Measurements from ENCODE around the gene NHSL2.
"Not testable (repeated sequence)": the region's sequence is repeated elsewhere in the genome, so short reads cannot be mapped to it uniquely, and the experiment has no call there.

The NHSL2 gene

DNA sequence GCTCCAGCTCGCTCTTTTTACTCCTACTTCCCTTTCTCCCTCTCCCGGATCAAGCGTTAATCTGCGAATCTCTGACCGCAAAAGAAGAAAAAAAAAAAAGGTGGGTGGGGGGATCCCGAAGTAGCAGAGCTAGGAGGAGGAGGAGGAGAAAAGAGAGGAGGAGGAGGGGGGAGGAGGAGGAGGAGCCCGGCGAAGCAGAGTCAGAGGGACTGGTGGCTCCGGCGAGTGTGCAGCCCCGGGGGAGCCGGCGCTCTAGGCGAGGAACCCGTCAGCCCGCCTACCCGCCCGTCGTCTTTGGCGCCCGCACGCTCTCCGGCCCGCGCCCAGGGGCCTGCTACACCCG, at the start of gene NHSL2:
Gene NHSL2 (plus strand): TSS at position 203 of the 343 bp plus-strand sequence.
- no peak for DNase-seq

DNA sequence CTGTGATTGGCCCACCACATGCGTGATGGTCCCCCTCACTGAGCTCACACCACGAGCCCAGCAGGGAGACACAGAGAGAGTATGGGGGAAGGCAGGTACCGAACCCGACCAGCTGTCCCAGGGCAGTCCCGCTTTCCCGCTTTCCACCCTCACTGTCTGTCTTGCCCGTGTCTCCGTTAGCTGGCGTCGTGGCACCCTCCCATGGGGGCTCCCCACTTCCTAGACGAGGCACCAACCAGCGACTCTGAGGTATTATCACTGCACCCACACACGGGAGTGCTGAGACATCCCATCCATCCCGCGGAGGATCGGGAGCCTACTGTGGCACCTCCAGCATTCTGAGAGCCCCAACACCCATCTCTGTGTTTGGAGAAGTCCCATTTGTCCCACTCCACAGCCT, 43.0 kb upstream of the NHSL2 start:
- DNase-seq: no peak

DNA sequence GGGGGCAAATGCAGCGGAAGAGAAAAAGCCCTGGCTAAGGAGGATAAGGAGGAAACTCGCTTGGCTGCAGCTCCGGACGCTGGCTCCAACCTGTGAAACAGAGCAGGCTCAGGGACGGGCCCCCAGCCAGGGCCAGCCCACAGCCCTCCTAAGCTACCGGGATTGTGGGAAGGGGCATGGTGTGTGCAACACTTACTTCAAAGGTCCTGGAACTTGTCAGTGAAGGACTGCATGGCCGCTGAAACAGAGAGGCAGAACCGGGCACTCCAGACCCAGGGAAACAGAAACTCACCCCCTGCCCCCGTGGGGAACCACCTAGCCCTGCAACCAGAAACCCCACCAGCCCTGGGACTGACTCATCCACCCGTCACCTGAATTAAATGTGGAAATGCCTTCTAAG, 41.1 kb upstream of the NHSL2 start:
- DNase-seq: not testable (repeated sequence)

DNA sequence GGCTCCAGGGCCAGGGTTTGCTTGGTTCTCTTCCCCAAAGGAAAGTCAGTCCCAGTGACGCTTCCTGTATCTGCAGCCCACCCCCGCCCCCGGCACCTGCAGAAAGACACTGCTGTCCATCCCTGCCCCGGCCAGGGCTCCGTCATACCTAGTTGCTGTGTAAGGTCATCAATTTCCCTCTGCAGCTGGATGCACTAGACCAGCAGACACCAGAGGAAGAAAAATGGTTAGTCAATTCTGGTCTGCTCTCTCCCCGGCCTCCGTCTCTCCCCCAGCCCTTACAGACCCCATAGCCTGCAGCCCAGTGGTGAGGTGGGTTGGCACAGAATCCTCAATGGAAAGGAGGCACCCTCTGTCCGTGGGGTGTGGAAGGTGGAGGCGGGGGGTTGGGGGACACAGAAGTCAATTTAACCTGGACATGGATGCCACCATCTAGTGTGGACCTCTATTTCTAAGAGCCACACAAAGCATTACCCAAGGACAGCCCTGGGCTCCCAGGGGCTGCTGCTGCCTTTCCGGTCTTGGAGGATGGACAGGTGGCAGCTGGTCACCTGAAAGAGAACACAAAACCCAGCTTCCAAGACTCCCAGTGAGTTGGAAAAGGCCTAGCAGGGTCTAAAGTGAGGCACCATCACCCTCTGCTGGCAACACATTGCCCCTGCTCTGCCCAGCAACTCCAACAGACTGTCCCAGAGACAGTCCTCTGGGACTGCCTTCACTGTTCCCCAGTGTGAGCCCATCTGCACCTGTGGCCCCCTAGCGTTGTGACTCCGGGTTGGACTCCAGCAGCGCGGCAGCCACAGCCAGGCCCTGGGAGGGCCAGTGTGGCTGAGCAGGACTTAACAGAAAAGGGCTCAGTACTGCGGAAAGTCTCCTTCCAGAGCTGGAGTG, 40.2 kb upstream of the NHSL2 start:
- no peak for DNase-seq

DNA sequence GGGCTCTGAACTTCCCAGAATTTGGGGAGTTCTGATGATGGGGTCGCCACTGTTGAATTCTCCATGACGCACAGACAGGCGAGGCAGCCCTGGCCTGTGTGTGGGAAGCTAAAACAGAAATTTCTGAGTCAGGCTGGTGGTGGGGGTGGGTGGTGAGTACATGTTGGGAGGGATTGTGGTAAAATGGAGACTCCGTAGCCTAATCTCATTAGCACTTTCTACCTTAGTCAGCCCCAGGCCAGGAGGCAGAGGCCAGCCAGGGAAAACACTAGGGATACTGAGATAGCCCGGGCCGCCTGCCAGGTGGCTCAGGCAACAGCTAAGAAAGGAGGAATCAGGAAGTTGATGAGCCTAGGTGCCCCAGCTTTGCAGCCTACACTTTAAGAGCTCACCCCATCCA, 39.3 kb upstream of the NHSL2 start:
- DNase-seq: no peak

DNA sequence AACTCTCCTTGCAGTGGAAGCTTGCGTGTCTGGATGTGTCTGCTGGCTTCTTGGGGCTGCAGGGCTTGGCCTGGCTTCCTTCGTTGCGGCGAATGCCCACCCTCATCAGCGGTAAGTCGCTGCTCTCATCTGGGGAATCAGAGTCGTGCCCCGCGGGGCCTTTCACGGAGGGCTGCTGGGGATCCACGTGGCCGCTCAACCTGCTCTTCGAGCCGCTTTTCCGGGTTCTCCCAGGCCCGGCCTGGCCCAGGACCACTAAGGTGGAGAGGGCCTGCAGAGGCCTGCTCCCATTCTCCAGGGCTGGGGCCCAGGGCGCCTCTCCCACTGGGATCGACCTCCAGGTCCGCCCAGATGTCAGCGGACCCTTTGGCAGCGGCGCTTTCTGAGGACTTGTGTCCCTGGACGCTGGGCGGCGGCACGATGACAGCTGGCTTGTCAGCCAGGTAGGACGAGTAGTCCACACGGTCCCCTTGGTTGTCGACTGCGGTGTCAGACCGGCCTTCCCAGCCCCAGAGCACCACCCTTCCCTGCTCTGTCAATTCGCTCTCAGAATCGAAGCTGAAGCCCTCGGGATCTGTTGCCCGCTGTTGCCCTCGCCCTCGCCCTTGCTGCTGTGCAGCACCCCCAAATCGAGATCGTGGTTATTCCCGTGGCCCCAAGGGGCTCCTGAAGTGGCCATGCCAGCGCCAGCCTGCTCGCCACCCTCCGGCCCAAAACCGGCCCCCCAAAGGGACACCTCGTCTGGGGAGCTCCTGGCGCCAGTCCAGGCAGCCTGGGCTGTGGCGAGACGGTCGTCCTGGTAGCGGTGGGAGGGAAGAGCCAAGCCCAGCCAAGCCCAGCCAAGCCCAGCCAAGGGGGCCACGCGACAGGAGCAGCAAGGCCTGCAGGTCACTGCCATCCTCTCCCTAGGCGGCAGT, 37.8 kb upstream of the NHSL2 start:
- no peak for DNase-seq

DNA sequence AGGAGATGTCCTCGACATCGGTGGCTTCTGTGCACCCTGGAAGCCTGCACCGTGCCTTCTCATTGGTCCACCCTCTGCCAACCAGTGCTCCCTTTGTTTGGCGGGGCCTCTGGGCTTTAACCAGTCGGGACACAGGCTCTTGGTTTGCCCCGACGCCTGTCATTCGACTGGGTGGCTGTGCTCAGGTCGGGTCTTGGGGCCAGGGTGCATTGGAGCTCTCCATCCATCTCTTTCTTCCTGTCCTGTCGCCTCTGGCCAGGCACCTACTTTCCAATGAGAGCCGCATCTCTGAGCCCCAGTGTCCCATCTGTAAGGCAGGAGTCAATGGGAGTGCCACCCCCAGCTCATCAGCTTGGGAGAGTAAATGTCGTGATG, 37.2 kb upstream of the NHSL2 start:
- DNase-seq: no peak

DNA sequence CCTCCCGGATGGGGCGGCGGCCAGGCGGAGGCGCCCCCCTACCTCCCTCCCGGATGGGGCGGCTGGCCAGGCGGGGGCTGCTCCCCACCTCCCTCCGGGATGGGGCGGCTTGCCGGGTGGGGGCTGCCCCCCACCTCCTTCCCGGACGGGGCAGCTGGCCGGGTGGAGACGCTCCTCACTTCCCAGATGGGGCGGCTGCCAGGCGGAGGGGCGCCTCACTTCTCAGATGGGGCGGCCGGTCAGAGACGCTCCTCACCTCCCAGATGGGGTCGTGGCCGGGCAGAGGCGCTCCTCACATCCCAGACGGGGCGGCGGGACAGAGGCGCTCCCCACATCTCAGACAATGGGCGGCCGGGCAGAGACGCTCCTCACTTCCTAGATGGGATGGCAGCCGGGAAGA, 33.8 kb upstream of the NHSL2 start:
- DNase-seq: not testable (repeated sequence)

DNA sequence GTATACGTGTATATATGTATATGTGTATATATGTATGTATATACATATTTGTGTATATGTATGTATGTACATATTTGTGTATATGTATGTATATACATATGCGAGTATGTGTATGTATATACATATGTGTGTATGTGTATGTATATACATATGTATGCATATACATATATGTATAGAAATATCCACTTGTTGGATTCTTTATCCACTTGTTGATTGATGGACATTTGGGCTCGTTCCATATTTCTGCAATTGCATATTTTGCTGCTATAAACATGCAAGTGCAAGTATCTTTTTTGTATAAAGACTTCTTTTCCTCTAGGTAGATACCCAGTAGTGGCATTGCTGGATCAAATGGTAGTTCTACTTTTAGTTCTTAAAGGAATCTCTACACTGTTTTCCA, 25.5 kb upstream of the NHSL2 start:
- DNase-seq: no peak

DNA sequence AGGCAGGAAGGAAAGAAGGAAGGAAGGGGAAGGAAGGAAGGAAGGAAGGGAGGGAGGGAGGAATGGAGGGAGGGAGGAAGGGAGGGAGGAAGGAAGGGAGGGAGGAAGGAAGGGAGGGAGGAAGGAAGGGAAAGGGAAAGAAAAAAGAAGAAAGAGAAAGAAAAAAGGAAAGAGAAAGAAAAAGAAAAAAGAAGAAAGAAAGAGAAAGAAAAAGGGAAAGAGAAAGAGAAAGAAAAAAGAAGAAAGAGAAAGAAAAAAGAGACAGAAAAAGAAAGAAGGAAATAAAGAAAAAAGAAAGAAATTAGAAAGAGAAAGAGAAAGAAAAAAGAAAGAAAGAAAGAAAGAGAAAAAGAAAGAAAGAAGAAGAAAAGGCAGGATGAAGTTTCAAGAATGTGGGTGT, 15.0 kb upstream of the NHSL2 start:
- DNase-seq: no peak

DNA sequence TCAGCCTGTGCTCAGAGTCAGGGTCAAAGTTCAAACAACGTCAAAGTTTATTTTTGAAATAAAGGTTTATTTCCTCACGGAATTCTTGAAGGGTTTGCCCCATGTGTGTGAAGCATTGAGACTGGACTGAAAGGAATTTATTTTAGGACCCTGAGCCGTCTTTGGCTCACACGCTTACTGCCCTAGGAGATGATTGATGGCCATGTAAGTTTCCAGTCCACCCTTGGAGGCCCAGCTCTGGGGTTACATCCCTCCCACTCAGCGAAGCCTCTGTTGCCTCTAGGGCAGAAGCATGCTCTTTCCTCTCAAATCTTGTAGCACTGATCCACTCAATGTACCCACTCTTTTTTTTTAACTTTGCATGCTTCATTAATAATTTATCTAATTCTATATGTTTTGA, 4.5 kb upstream of the NHSL2 start:
- no peak for DNase-seq

DNA sequence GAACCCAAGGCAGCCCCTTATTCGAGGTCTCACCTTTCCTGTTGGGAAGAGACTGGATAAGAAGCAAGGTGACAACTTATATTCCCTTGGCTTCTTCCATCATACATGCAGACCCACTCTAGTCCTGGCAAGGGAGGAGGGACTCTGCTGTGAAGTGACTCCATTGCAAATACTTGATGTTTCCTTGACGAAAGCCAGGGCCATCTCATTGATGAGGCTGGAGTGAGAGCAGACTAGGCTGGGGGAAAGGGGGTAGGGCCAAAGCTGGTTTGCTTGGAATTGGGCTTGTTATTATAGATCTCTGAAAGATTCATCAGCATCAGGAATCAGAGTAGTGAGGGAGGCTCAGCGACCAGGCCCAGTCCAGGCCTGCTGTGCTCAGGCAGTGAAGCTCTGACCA, 2.3 kb upstream of the NHSL2 start:
- DNase-seq: no peak

DNA sequence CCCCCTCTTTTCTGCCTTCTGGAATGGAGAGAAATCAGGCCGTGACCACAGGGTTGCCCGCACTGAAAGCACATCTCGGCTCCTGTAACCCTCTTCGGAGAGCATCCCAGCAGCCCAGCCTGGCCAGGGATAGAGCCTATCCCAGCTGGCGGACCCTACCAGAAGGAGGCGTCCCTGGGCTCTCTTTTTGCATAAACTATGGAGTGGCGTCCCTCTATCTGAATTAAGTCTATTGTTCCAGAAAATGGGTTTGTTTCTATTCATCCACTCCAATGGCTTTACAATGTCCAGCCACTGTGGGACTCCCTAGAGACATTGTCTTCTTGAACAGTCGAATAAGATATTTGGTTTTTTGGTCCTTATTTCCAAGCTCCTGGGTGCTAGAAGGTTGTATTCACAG, 689 bp upstream of the NHSL2 start:
- DNase-seq: no peak

DNA sequence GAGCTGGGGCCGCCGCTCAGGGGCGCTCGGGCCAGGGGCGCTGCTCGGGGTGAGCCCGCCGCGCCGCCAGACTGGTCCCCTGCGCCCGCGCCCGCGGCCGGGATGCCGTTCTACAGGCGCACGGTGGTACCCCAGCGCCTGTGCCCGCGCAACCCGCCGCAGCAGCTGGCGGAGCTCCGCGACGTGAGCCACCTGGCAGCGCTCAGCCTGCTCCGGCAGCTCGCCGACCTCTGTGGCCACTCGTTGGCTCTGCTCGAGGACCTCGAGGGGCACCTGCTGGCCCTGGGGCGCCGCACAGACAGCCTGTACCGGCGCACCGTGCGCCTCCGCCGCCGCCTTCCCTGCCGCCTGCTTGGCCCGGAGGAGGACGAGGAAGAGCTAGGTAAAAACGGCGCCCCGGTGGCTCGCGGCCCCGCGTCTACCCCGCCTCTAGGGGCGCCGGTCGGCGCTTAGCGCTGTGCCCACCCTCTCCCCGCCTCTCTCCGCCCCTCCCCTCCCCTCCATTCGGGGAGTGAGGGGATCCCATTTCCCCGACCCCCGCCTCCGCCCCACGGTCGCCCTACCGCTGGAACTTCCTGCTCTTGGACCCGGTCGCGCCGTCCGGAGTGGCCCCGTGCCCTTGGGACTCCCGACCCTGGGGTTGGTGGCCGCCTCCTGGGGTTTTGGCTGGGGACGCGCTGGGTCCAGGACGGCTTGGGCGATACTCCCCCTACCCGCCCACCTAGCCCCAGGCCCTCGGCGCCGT, 513 bp downstream of the NHSL2 start:
- DNase-seq: peak; percentile 24

DNA sequence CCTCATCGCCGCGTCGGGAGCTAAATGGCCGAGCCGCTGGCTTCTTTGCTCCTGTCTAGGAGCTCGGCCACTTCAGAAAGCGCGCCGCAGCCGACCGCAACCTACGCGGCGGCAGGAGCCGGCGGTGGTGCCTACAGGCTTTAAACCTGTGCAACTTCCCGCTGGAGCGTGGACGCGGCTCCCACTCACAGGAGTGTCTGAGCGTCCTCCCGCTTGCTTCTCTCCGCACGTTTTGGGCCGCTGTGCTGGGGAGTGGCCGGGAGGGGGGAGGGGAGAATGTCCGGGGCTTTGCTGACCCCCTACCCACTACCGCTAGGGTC, 1.0 kb downstream of the NHSL2 start:
- no peak for DNase-seq

DNA sequence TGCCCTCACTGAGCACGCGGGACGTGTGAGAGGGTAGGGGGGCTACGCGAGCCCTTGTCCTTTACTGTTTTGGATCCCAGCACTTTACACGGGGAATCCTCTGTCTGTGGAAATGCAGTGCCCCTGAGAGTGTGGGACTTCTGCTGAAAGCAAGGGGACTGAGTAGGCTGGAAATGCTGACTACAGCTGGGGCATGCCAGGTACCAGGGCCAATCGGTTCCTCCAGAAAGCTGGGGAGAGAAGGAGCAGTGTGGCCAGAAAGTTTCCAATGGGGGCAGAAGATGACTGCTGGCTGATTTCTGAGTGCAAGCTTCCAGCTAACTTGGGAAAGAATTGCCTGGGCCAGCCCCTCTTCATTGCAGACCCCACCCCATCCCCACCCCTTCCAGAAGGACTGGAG, 1.5 kb downstream of the NHSL2 start:
- no peak for DNase-seq

DNA sequence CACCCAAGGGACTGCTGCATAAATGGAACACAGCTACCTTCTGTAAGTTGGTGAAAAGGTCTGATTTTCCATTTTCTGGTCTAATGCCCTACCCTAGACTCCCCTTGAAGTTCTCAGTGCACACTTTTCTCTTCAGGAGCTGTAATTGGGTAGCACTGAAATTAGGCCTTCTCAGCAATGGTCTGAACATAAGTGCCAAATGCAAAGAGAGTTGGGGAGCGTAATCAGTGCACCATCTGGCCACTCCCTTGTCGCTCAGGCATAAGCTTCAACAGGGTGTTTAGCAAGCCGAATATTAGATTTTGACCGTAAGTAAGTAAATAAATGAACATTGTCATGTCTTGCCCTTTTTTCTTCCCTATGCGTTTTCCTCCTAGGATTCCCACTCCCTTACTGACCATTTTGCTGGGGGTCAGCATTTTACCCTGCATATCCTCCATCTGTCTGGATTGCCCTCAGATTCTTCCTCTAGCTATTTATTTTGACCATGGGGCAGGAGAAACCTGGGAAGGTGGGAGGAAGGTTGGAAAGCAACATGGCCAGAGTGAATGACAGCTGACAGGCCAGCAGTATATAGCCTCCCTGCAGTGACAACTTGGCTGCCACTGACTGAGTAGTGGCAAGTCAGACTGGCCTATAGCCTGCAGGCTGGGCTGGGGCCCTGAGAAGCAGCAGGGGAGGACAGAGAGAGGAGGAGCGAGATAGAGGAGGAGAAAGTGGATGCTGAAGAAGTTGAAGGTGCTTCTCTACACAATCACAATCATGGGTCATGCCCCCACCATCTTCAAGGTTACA, 2.7 kb downstream of the NHSL2 start:
- no peak for DNase-seq

DNA sequence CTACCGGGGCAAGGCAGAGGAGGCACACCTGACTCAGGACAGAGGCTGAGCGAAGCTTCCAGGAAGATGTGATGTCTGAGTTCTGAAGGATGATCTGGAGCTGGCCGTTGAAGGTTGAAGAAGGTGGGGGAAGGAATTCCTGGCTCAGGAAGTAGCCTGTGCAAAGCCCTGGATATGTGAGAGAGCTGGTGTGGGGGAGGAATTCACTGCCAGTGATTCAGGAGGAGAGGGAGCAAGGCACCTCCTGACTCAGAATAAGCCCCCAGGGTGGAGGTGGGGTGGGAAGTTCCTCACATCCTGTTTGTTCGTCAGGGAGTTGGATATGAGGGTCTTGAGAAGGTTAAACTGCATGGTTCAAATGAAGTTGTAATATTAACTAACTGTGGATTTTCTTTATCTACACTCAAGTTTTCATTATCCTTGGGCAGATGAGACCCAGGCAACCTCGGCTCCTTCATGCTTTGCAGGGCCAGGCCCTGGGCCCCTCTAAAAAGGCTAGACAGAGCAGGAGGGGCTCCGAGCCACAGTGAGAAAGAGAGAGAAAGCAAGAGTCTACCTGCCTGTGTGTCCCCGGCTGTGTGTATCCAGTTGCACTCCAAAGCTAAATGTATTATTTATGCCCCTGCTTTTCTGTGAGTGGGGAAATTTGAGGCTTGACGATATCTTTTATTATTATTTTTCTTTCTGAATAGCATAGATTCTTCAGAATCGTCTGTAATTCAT, 7.1 kb downstream of the NHSL2 start:
- no peak for DNase-seq

DNA sequence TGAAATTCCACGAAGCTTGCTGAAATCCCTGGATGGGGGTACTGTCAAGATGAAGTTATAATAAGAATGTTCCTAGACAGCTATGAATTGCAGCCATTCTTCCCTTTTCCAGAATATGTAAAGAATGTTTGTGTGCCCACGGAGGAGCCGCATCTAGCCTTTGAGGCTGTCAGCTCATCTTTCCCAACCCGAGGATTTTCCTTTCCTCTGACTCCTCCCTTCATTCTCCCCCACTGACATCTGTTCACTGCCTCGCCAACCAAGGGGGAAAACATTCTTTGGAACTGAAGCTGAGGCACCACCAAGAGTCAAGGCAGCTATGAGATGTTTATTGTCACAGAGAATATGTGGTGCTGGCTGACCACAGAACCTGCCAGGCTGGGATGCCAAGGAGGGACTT, 8.8 kb downstream of the NHSL2 start:
- no peak for DNase-seq

DNA sequence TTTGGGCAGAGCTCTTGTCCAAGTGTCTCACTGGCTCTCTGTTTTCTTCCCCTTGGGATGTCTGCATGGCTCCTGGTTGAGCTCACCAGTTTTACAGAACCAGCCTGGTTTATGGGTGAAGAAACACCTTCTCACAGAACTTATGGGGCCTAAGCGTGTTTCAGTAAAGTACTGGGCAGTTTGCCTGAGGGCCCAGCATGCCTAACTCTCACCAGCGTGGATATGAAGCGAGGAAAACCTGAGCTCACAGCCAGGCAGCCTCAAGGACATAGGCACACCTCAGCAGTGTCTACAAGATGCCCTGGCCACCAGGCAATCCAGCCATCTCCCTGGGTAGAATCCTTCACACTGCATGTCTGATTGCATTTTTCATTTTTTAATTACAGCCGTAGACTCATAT, 9.2 kb downstream of the NHSL2 start:
- no peak for DNase-seq

DNA sequence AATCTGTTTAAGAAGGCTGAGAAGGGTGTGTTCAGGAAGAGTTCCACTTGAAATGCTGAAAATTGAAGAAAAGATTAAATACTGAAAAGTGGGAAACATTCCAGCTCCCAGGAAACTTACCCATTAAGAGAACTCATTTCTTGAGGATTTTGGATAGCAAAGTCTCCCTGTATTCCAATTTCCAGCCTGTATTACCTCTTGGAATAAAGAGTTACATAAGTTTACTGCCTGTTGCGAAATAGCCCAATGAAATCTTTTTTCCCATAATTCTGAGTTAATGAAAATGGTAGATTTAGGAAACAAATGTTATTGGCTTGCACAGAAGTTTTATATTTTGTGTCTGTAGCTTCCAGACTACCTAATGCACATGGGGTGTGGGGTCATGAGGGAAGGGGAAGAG, 12.0 kb downstream of the NHSL2 start:
- no peak for DNase-seq

DNA sequence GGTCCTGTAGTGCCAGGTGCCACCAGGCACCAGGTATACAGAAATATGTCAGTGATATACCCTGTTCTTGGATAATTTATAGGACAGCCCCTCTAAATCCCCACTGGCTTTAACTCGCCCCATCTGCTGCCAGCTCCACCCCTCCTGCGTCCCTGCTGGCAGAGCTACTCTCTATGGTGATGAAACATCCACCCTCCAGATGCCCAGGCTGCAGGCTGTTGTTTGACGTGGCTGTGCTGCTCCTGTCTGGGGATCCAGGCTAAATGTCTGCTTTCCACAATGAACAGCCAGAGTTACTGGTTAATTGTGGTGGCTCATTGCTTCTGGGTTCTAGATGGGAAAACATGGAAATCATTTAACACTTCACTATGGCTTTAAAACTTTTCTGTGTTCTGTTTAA, 12.9 kb downstream of the NHSL2 start:
- DNase-seq: no peak
